Measurements from ENCODE around the gene PDIA5.

DNA sequence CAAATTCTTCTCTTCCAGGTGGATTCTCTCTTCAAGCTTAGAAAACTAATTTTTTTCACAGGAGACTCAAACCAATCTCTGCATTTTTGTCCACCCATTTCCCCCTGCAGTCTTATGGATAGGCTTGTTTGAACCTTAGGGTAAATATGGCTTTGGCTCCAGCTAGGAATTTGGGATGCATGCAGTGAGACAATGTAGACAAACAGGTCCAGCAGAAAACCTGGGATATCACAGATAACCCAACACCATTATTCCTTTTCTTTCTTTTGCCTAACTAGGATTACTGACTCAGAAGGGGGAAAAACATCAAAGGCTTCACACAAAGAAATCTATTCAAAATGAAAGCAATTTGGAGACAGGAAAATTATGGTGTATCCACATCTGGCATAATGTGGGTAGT lies 28.1 kb upstream of the PDIA5 start:
- TF ChIP-seq, protein P1, sequence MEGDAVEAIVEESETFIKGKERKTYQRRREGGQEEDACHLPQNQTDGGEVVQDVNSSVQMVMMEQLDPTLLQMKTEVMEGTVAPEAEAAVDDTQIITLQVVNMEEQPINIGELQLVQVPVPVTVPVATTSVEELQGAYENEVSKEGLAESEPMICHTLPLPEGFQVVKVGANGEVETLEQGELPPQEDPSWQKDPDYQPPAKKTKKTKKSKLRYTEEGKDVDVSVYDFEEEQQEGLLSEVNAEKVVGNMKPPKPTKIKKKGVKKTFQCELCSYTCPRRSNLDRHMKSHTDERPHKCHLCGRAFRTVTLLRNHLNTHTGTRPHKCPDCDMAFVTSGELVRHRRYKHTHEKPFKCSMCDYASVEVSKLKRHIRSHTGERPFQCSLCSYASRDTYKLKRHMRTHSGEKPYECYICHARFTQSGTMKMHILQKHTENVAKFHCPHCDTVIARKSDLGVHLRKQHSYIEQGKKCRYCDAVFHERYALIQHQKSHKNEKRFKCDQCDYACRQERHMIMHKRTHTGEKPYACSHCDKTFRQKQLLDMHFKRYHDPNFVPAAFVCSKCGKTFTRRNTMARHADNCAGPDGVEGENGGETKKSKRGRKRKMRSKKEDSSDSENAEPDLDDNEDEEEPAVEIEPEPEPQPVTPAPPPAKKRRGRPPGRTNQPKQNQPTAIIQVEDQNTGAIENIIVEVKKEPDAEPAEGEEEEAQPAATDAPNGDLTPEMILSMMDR (conservative IDR thresholded peaks at IDR 0.05; ENCODE audit: low read length): no peak
- TF ChIP-seq EZH2phosphoT487 (IDR thresholded peaks at IDR 0.05; ENCODE audit: borderline replicate concordance): no peak

Data from Loucy (cell line).